Breast epithelium (tissue), 4 donors: ENCODE measurements around the gene PCSK7. TPM values are rescaled to one million over a fixed set of nuclear protein-coding genes. Genes with fewer than 3 reads are reported as not detected.

Source experiments
- DNase-seq, 2 donors: peaks; one replicate each; pipeline ENCODE4 v3.0.0-alpha.2; 2019; ENCODE audit warnings: low spot score in 2 of 2
- H3K27ac ChIP-seq, 2 donors: fragments of 200-600 bp; sonication (generic) in 1 of 2; one replicate each; pipeline ENCODE4 v1.5.1; 2016 to 2019; ENCODE audit warnings: mild to moderate bottlenecking in 1 of 2
- H3K27me3 ChIP-seq, 2 donors: fragments of 200-600 bp; sonication (generic) in 1 of 2; one replicate each; pipeline versions ENCODE4 v1.5.1 to v1.6.0; 2017 to 2019; ENCODE audit warnings: control low read depth in 1 of 2, mild to moderate bottlenecking in 1 of 2
- H3K36me3 ChIP-seq: fragments of 200-600 bp; one replicate; pipeline ENCODE4 v1.5.1; 2019
- H3K4me1 ChIP-seq, 2 donors: fragments of 200-600 bp; sonication (generic); one replicate each; pipeline ENCODE4 v1.5.1; 2016 to 2019; ENCODE audit warnings: control low read depth in 1 of 2
- H3K4me3 ChIP-seq, 3 donors: fragments of 200-600 bp; sonication (generic); 1 replicate in 2 of 3; 2 replicates in 1 of 3; pipeline ENCODE4 v1.5.1; 2016 to 2019; ENCODE audit warnings: mild to moderate bottlenecking in 3 of 3, moderate library complexity in 2 of 3
- H3K9me3 ChIP-seq, 2 donors: fragments of 200-600 bp; sonication (generic) in 1 of 2; one replicate each; pipeline ENCODE4 v1.5.1; 2016 to 2019; ENCODE audit warnings: control low read depth in 1 of 2
- CTCF ChIP-seq, 3 donors: fragments of 450-650 bp; IDR thresholded peaks; one replicate each; pipeline ENCODE4 v1.5.1; 2016 to 2017; ENCODE audit warnings: antibody characterized with exemption in 3 of 3, mild to moderate bottlenecking in 3 of 3, moderate library complexity in 3 of 3
- POLR2A ChIP-seq: fragments of 450-650 bp; IDR thresholded peaks from one replicate; pipeline ENCODE4 v1.6.1; 2016; ENCODE audit warnings: antibody characterized with exemption, mild to moderate bottlenecking, moderate library complexity
- POLR2AphosphoS5 ChIP-seq, 3 donors: sonication (generic); formaldehyde crosslinking; IDR thresholded peaks; one replicate each; pipeline ENCODE4 v1.6.1; 2017; ENCODE audit warnings: antibody characterized with exemption in 3 of 3
- intact Hi-C: fragments of 100-400 bp; cut with DNase I; formaldehyde crosslinking; loops from one replicate; pipeline ENCODE4 v1.15.1; 2023; ENCODE audit warnings: low total_unique reads
- total RNA-seq, 3 donors: library from RNA; depleted of rRNA; stranded (reverse); fragments of >200 nt; gene quantifications; one replicate each; pipeline ENCODE4 v1.1.0, GENCODE V29; 2016

PCSK7 gene
- total RNA-seq, 3 donors from 2014 or later: 43.2 to 51.5 (median 44.2) TPM

- peaks cover 15 to 33% of the 10 kb centered on the region in 2 donors for H3K4me1 ChIP-seq
- peak overlapping the region; percentile 89 to 93 for H3K27ac ChIP-seq
- DNase-seq: peak; percentile 57 to 76
- H3K4me3 ChIP-seq: peak overlapping the region in 1 of 3 donors; percentile 17
- intact Hi-C loops: loop anchor here (10.0 kb wide), 1 partner anchor 347 kb away; no protein-coding TSS in a partner anchor
- H3K36me3 ChIP-seq: no peaks in the 10 kb centered on the region
- TF ChIP-seq CTCF (IDR thresholded peaks at IDR 0.05) (no peak), POLR2AphosphoS5 (IDR thresholded peaks at IDR 0.05) (peak in 2 of 3 donors; percentile 57 to 61)
- H3K27me3 ChIP-seq: no peaks in the 10 kb centered on the region
- H3K9me3 ChIP-seq: no peaks in the 10 kb centered on the region
These were observed 9.9 kb downstream of the PCSK7 start for GRCh38 chr11:117221775-117222517.

GRCh38 chr11:117220999-117221774 lies 10.7 kb downstream of the PCSK7 start:
- TF ChIP-seq POLR2AphosphoS5 (IDR thresholded peaks at IDR 0.05) (no peak), CTCF (IDR thresholded peaks at IDR 0.05) (no peak), POLR2A (no peak)
- peak; percentile 48 to 60 for DNase-seq
- intact Hi-C loops: loop anchor here (10.0 kb wide), 1 partner anchor 346 kb away; no protein-coding TSS in a partner anchor
- Histone ChIP-seq H3K4me1 (peaks cover 15 to 33% of the 10 kb centered on the region in 2 donors), H3K27me3 (no peaks in the 10 kb centered on the region), H3K4me3 (peak overlapping the region in 1 of 3 donors; percentile 17), H3K27ac (peak overlapping the region; percentile 89 to 93), H3K36me3 (no peaks in the 10 kb centered on the region), H3K9me3 (no peaks in the 10 kb centered on the region)

- H3K27ac ChIP-seq: peak overlapping the region; percentile 89 to 93
- DNase-seq: peak; percentile 49 to 71
- no peaks in the 10 kb centered on the region for H3K27me3 ChIP-seq
- peak overlapping the region in 1 of 3 donors; percentile 17 for H3K4me3 ChIP-seq
- peak in 2 of 3 donors; percentile 45 to 54 for TF ChIP-seq POLR2AphosphoS5 (IDR thresholded peaks at IDR 0.05)
- no peak for TF ChIP-seq CTCF (IDR thresholded peaks at IDR 0.05)
- TF ChIP-seq POLR2A: no peak
- peaks cover 15 to 33% of the 10 kb centered on the region in 2 donors for H3K4me1 ChIP-seq
- no peaks in the 10 kb centered on the region for H3K36me3 ChIP-seq
- intact Hi-C loops: loop anchor here (10.0 kb wide), 1 partner anchor 346 kb away; no protein-coding TSS in a partner anchor
- no peaks in the 10 kb centered on the region for H3K9me3 ChIP-seq
These were observed 11.3 kb downstream of the PCSK7 start for GRCh38 chr11:117220568-117220967.

- Histone ChIP-seq H3K4me3 (no peak overlapping the region), H3K4me1 (peaks cover 15 to 33% of the 10 kb centered on the region in 2 donors), H3K27ac (peak overlapping the region; percentile 89 to 93), H3K36me3 (no peaks in the 10 kb centered on the region), H3K27me3 (no peaks in the 10 kb centered on the region), H3K9me3 (no peaks in the 10 kb centered on the region)
- intact Hi-C loops: loop anchor here (10.0 kb wide), 1 partner anchor 345 kb away; no protein-coding TSS in a partner anchor
- no peak for TF ChIP-seq CTCF (IDR thresholded peaks at IDR 0.05)
- TF ChIP-seq POLR2AphosphoS5 (IDR thresholded peaks at IDR 0.05): no peak
- no peak for TF ChIP-seq POLR2A
- no peak for DNase-seq
These were observed 11.9 kb downstream of the PCSK7 start for GRCh38 chr11:117219995-117220394.
